WTC11 (cell line): ENCODE data around the gene DCAF15. TPM values are rescaled to one million over a fixed set of nuclear protein-coding genes. Genes with fewer than 3 reads are reported as not detected.

Experiments
- ATAC-seq: fragments of 200-7000 bp; cut with Tn5 transposase; 2 replicates; pipeline ENCODE4 v1.10.0; 2021; ENCODE audit warnings: mild to moderate bottlenecking, moderate library complexity
- CTCF ChIA-PET: fragments of 300-600 bp; sonication (Branson Sonifier 250); formaldehyde crosslinking; loops from one replicate; lab custom pipeline; 2021; ENCODE audit warnings: antibody characterized with exemption; lab: Charles Lee
- POLR2A ChIA-PET: fragments of 350-600 bp; sonication (Branson Sonifier 250); formaldehyde crosslinking; loops from one replicate; lab custom pipeline; 2021; ENCODE audit warnings: antibody characterized with exemption; lab: Charles Lee
- DNase-seq: peaks from one replicate; pipeline ENCODE4 v3.0.0; 2021; ENCODE audit warnings: low spot score
- H3K27ac Mint-ChIP-seq: 2 replicates; pipeline ENCODE4 v1.8.0; 2021; ENCODE audit warnings: mixed read lengths
- H3K27me3 Mint-ChIP-seq: 2 replicates; pipeline ENCODE4 v1.8.0; 2021; ENCODE audit warnings: low read depth, mild to moderate bottlenecking, moderate library complexity, mixed read lengths
- H3K36me3 Mint-ChIP-seq: 2 replicates; pipeline ENCODE4 v1.8.0; 2021; ENCODE audit warnings: mixed read lengths
- H3K4me1 Mint-ChIP-seq: 2 replicates; pipeline ENCODE4 v1.8.0; 2022; ENCODE audit warnings: mixed read lengths
- H3K4me3 Mint-ChIP-seq: 2 replicates; pipeline ENCODE4 v1.8.0; 2021; ENCODE audit warnings: mild to moderate bottlenecking, moderate library complexity, mixed read lengths
- H3K9me3 Mint-ChIP-seq: 2 replicates; pipeline ENCODE4 v1.8.0; 2021; ENCODE audit warnings: mixed read lengths
- ATF1 ChIP-seq: sonication (generic); formaldehyde crosslinking; IDR thresholded peaks from 2 replicates; pipeline ENCODE4 v1.8.1; 2023; ENCODE audit warnings: mild to moderate bottlenecking, moderate library complexity, missing genetic modification reagents
- CREB1 ChIP-seq: sonication (generic); formaldehyde crosslinking; IDR thresholded peaks from 2 replicates; pipeline ENCODE4 v1.8.0; 2023; ENCODE audit warnings: mild to moderate bottlenecking, missing genetic modification reagents
- GABPB1 ChIP-seq: sonication (generic); formaldehyde crosslinking; IDR thresholded peaks from 2 replicates; pipeline ENCODE4 v1.8.1; 2023; ENCODE audit warnings: mild to moderate bottlenecking, missing genetic modification reagents
- HMGA2 ChIP-seq: fragments of 250-450 bp; sonication (Bioruptor Pico); IDR thresholded peaks from 2 replicates; pipeline ENCODE4 v1.4.0; 2021; ENCODE audit warnings: mild to moderate bottlenecking, moderate library complexity
- MYBL2 ChIP-seq: sonication (generic); formaldehyde crosslinking; IDR thresholded peaks from 2 replicates; pipeline ENCODE4 v1.8.1; 2023; ENCODE audit warnings: mild to moderate bottlenecking, moderate library complexity, missing genetic modification reagents
- NFATC4 ChIP-seq: fragments of 250-450 bp; sonication (Bioruptor Pico); IDR thresholded peaks from 2 replicates; pipeline ENCODE4 v1.9.0; 2021; ENCODE audit warnings: mild to moderate bottlenecking
- NR1H2 ChIP-seq: sonication (generic); formaldehyde crosslinking; IDR thresholded peaks from 2 replicates; pipeline ENCODE4 v1.9.0; 2021; ENCODE audit warnings: mild to moderate bottlenecking, moderate library complexity, missing genetic modification reagents
- OVOL2 ChIP-seq: fragments of 250-450 bp; sonication (Bioruptor Pico); IDR thresholded peaks from 2 replicates; pipeline ENCODE4 v1.9.0; 2021; ENCODE audit warnings: mild to moderate bottlenecking, borderline replicate concordance
- RORB ChIP-seq: fragments of 250-450 bp; sonication (Bioruptor Pico); IDR thresholded peaks from 2 replicates; pipeline ENCODE4 v1.9.0; 2021; ENCODE audit warnings: mild to moderate bottlenecking
- SMAD3 ChIP-seq: sonication (generic); formaldehyde crosslinking; IDR thresholded peaks from 2 replicates; pipeline ENCODE4 v1.8.0; 2022; ENCODE audit warnings: missing genetic modification reagents, mild to moderate bottlenecking, borderline replicate concordance
- TEAD4 ChIP-seq: sonication (generic); formaldehyde crosslinking; IDR thresholded peaks from 2 replicates; pipeline ENCODE4 v1.8.0; 2022; ENCODE audit warnings: mild to moderate bottlenecking, missing genetic modification reagents
- TP53 ChIP-seq: sonication (generic); formaldehyde crosslinking; IDR thresholded peaks from 2 replicates; pipeline ENCODE4 v1.8.1; 2023; ENCODE audit warnings: mild to moderate bottlenecking, missing genetic modification reagents
- ZNF138 ChIP-seq: sonication (generic); formaldehyde crosslinking; conservative IDR thresholded peaks from 2 replicates; pipeline ENCODE4 v1.8.1; 2022; ENCODE audit warnings: mild to moderate bottlenecking, moderate library complexity, missing genetic modification reagents
- ZNF232 ChIP-seq: sonication (generic); formaldehyde crosslinking; IDR thresholded peaks from 2 replicates; pipeline ENCODE4 v1.8.0; 2022; ENCODE audit warnings: mild to moderate bottlenecking, missing genetic modification reagents
- ZNF423 ChIP-seq: fragments of 250-450 bp; sonication (Bioruptor Pico); IDR thresholded peaks from 2 replicates; pipeline ENCODE4 v2.1.2; 2022; ENCODE audit warnings: mild to moderate bottlenecking, moderate library complexity
- total RNA-seq: library from RNA; stranded (reverse); gene quantifications from 3 replicates; pipeline ENCODE4 v1.2.3, GENCODE V29; 2021
- TF ChIP-seq, protein P1 (sequence below): sonication (generic); formaldehyde crosslinking; IDR thresholded peaks from 2 replicates; pipeline ENCODE4 v1.8.0; 2022; ENCODE audit warnings: mild to moderate bottlenecking, missing genetic modification reagents
- TF ChIP-seq, protein P2 (sequence below): sonication (generic); formaldehyde crosslinking; IDR thresholded peaks from 2 replicates; pipeline ENCODE4 v1.8.1; 2022; ENCODE audit warnings: mild to moderate bottlenecking, moderate library complexity, missing genetic modification reagents
- TF ChIP-seq, protein P3 (sequence below): sonication (generic); formaldehyde crosslinking; IDR thresholded peaks from 2 replicates; pipeline ENCODE4 v1.8.0; 2022; ENCODE audit warnings: mild to moderate bottlenecking, missing genetic modification reagents
- TF ChIP-seq, protein P4 (sequence below): sonication (generic); formaldehyde crosslinking; IDR thresholded peaks from 2 replicates; pipeline ENCODE4 v1.8.0; 2022; ENCODE audit warnings: mild to moderate bottlenecking, missing genetic modification reagents
- TF ChIP-seq, protein P5 (sequence below): sonication (generic); formaldehyde crosslinking; IDR thresholded peaks from 2 replicates; pipeline ENCODE4 v1.8.1; 2023; ENCODE audit warnings: mild to moderate bottlenecking, moderate library complexity, missing genetic modification reagents
- TF ChIP-seq, protein P6 (sequence below): fragments of 250-450 bp; sonication (Bioruptor Pico); IDR thresholded peaks from 2 replicates; pipeline ENCODE4 v1.8.0; 2021; ENCODE audit warnings: mild to moderate bottlenecking
- TF ChIP-seq, protein P7 (sequence below): sonication (generic); formaldehyde crosslinking; IDR thresholded peaks from 2 replicates; pipeline ENCODE4 v1.8.0; 2023; ENCODE audit warnings: mild to moderate bottlenecking, missing genetic modification reagents

DCAF15 gene
- total RNA-seq, 1 experiment from 2014 or later = 82.9 TPM

DNA sequence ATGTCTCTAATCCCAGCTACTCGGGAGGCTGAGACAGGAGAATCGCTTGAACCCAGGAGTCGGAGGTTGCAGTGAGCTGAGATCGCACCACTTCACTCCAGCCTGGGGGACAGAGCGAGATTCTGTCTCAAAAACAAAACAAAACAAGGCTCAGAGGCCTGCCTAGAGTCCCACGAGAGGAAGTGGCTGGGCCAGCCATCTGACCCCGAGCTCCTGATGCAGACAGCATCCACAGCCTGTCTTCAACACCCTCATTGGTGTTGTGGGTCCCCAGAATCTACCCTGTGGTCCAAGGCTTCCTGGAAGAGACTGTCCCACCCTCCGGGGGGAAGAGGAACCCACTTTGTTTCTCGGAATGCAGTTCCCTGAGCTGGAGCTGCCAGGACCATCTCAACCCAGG lies 29.2 kb downstream of the DCAF15 start:
- Mint-ChIP-seq H3K9me3 (no peaks in the 10 kb centered on the region), H3K4me1 (peaks cover 37% of the 10 kb centered on the region), H3K36me3 (peaks cover 1% of the 10 kb centered on the region; the same call in 1 of the 2 replicates), H3K27ac (no peak overlapping the region), H3K27me3 (no peaks in the 10 kb centered on the region; the same call in 1 of the 2 replicates), H3K4me3 (no peak overlapping the region)
- ChIA-PET CTCF (interaction anchor here (0.7 to 1.8 kb wide), 4 partner anchors 21 to 67 kb away, joined by 3 to 10 read pairs (median 4); partner anchors contain the start of gene IL27RA), POLR2A (no interaction called here)
- no peak for DNase-seq
- no peak for ATAC-seq
- TF ChIP-seq, protein P1, sequence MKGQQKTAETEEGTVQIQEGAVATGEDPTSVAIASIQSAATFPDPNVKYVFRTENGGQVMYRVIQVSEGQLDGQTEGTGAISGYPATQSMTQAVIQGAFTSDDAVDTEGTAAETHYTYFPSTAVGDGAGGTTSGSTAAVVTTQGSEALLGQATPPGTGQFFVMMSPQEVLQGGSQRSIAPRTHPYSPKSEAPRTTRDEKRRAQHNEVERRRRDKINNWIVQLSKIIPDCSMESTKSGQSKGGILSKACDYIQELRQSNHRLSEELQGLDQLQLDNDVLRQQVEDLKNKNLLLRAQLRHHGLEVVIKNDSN (CRISPR knock-in tag) = no peak
- TF ChIP-seq, protein P2, sequence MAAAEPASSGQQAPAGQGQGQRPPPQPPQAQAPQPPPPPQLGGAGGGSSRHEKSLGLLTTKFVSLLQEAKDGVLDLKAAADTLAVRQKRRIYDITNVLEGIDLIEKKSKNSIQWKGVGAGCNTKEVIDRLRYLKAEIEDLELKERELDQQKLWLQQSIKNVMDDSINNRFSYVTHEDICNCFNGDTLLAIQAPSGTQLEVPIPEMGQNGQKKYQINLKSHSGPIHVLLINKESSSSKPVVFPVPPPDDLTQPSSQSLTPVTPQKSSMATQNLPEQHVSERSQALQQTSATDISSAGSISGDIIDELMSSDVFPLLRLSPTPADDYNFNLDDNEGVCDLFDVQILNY = no peak
- TF ChIP-seq NR1H2 (CRISPR knock-in tag) (no peak), MYBL2 (CRISPR knock-in tag) (no peak), NFATC4 (CRISPR knock-in tag) (no peak), OVOL2 (CRISPR knock-in tag) (no peak), ATF1 (CRISPR knock-in tag) (no peak), HMGA2 (CRISPR knock-in tag) (no peak), RORB (CRISPR knock-in tag) (no peak)
- TF ChIP-seq, protein P3, sequence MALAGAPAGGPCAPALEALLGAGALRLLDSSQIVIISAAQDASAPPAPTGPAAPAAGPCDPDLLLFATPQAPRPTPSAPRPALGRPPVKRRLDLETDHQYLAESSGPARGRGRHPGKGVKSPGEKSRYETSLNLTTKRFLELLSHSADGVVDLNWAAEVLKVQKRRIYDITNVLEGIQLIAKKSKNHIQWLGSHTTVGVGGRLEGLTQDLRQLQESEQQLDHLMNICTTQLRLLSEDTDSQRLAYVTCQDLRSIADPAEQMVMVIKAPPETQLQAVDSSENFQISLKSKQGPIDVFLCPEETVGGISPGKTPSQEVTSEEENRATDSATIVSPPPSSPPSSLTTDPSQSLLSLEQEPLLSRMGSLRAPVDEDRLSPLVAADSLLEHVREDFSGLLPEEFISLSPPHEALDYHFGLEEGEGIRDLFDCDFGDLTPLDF (CRISPR knock-in tag) = no peak
- TF ChIP-seq, protein P4, sequence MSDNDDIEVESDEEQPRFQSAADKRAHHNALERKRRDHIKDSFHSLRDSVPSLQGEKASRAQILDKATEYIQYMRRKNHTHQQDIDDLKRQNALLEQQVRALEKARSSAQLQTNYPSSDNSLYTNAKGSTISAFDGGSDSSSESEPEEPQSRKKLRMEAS (CRISPR knock-in tag) = no peak
- TF ChIP-seq, protein P5, sequence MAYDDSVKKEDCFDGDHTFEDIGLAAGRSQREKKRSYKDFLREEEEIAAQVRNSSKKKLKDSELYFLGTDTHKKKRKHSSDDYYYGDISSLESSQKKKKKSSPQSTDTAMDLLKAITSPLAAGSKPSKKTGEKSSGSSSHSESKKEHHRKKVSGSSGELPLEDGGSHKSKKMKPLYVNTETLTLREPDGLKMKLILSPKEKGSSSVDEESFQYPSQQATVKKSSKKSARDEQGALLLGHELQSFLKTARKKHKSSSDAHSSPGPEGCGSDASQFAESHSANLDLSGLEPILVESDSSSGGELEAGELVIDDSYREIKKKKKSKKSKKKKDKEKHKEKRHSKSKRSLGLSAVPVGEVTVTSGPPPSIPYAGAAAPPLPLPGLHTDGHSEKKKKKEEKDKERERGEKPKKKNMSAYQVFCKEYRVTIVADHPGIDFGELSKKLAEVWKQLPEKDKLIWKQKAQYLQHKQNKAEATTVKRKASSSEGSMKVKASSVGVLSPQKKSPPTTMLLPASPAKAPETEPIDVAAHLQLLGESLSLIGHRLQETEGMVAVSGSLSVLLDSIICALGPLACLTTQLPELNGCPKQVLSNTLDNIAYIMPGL = no peak
- TF ChIP-seq, all 79 proteins: peak for 0

DNA sequence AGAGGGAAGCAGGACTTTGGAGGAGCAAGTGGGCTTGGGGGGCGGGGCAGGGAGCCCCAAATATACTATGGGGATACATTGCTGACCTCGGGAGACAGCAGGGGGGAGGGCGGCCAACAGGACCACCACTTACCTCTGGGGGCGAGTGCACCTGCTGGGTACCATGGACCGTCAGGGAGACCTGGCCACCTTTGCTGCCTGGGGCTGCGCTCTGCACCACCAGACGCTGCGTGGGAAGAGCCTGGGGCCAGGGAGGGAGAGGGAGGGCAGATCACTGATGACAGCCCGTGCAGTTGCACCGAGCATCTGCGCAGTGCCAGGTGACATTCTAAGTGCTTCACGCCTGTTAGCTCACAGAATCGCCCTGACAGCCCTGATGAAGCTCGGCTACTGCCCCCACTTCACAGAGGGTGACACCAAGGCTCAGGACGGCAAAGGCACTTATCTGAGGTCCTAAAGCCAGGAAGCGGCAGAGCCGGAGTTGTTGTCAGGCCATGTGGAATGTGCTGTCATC lies 29.7 kb downstream of the DCAF15 start:
- POLR2A ChIA-PET = no interaction called here
- no peak for ATAC-seq
- H3K27ac Mint-ChIP-seq = no peak overlapping the region
- H3K27me3 Mint-ChIP-seq = no peaks in the 10 kb centered on the region; the same call in 1 of the 2 replicates
- TF ChIP-seq CREB1 (CRISPR knock-in tag) = no peak
- TF ChIP-seq ZNF232 (CRISPR knock-in tag) = no peak
- TF ChIP-seq OVOL2 (CRISPR knock-in tag) = no peak
- TF ChIP-seq ZNF423 (CRISPR knock-in tag) = no peak
- TF ChIP-seq NR1H2 (CRISPR knock-in tag) = no peak
- TF ChIP-seq ZNF138 (CRISPR knock-in tag) = no peak
- peaks cover 42% of the 10 kb centered on the region for H3K4me1 Mint-ChIP-seq
- H3K36me3 Mint-ChIP-seq = no peaks in the 10 kb centered on the region
- CTCF ChIA-PET = interaction anchor here (0.5 to 1.8 kb wide), 2 partner anchors 50 to 402 kb away, joined by 4 to 10 read pairs; partner anchors contain the start of gene IL27RA
- no peaks in the 10 kb centered on the region for H3K9me3 Mint-ChIP-seq
- no peak for DNase-seq
- H3K4me3 Mint-ChIP-seq = no peak overlapping the region

DNA sequence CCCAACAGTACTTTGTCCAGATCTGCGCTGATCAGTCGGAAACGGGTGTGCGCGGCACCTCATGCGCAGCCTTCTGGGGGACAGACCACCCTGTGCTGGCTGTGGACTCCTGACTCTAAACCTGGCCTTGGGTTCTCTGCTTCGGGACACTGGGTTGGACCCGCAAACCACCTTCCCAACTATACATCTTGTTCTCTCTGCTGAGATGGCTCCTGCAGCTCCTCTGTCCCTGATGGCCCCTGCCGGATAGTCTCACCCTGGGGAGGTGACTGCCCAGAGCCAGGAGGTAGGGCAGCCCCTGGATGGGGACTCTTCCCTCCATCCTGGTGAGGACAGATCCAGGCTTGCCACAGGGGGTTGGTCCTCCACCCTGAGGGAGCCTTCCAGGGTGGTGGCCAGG lies 30.5 kb downstream of the DCAF15 start:
- Mint-ChIP-seq H3K27ac (no peak overlapping the region), H3K4me3 (no peak overlapping the region), H3K9me3 (no peaks in the 10 kb centered on the region), H3K4me1 (peaks cover 49% of the 10 kb centered on the region), H3K27me3 (no peaks in the 10 kb centered on the region; the same call in 1 of the 2 replicates), H3K36me3 (no peaks in the 10 kb centered on the region)
- DNase-seq = no peak
- ATAC-seq = no peak
- CTCF ChIA-PET = interaction anchor here (0.5 to 1.0 kb wide), 2 partner anchors 74 to 402 kb away, joined by 4 read pairs; no protein-coding TSS in a partner anchor
- POLR2A ChIA-PET = no interaction called here
- no peak for TF ChIP-seq TP53 (CRISPR knock-in tag)
- TF ChIP-seq, protein P6, sequence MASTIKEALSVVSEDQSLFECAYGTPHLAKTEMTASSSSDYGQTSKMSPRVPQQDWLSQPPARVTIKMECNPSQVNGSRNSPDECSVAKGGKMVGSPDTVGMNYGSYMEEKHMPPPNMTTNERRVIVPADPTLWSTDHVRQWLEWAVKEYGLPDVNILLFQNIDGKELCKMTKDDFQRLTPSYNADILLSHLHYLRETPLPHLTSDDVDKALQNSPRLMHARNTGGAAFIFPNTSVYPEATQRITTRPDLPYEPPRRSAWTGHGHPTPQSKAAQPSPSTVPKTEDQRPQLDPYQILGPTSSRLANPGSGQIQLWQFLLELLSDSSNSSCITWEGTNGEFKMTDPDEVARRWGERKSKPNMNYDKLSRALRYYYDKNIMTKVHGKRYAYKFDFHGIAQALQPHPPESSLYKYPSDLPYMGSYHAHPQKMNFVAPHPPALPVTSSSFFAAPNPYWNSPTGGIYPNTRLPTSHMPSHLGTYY (CRISPR knock-in tag) = no peak
- TF ChIP-seq HMGA2 (CRISPR knock-in tag) = no peak
- no peak for TF ChIP-seq GABPB1
- TF ChIP-seq SMAD3 (CRISPR knock-in tag) = no peak
- TF ChIP-seq, protein P7, sequence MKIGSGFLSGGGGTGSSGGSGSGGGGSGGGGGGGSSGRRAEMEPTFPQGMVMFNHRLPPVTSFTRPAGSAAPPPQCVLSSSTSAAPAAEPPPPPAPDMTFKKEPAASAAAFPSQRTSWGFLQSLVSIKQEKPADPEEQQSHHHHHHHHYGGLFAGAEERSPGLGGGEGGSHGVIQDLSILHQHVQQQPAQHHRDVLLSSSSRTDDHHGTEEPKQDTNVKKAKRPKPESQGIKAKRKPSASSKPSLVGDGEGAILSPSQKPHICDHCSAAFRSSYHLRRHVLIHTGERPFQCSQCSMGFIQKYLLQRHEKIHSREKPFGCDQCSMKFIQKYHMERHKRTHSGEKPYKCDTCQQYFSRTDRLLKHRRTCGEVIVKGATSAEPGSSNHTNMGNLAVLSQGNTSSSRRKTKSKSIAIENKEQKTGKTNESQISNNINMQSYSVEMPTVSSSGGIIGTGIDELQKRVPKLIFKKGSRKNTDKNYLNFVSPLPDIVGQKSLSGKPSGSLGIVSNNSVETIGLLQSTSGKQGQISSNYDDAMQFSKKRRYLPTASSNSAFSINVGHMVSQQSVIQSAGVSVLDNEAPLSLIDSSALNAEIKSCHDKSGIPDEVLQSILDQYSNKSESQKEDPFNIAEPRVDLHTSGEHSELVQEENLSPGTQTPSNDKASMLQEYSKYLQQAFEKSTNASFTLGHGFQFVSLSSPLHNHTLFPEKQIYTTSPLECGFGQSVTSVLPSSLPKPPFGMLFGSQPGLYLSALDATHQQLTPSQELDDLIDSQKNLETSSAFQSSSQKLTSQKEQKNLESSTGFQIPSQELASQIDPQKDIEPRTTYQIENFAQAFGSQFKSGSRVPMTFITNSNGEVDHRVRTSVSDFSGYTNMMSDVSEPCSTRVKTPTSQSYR = no peak
- TF ChIP-seq TEAD4 (CRISPR knock-in tag) = no peak
- no peak for TF ChIP-seq ZNF423 (CRISPR knock-in tag)
